GM19455 (cell line): Measurements from ENCODE around the gene PSMG3.

Experiments
- ATAC-seq: cut with Tn5 transposase; IDR thresholded peaks from one replicate; pipeline ENCODE4 v1.9.1; 2021; ENCODE audit not compliant: unreplicated experiment

Gene PSMG3

GRCh38 chr7:1569833-1570632, at the start of gene PSMG3:
Gene PSMG3, minus strand, starts transcription at chr7:1570032. Its CDS starts 693 bp downstream, at chr7:1569339.
- peak; percentile 84 for ATAC-seq

- no peak for ATAC-seq
Observed at GRCh38 chr7:1618475-1618874, 48.6 kb upstream of the PSMG3 start.

GRCh38 chr7:1617957-1618356, 48.1 kb upstream of the PSMG3 start:
- no peak for ATAC-seq

GRCh38 chr7:1616741-1617140, 46.9 kb upstream of the PSMG3 start:
- ATAC-seq: no peak

GRCh38 chr7:1611708-1612241, 41.9 kb upstream of the PSMG3 start:
- ATAC-seq: no peak

- ATAC-seq: no peak
Observed at GRCh38 chr7:1610678-1611302, 41.0 kb upstream of the PSMG3 start.

- no peak for ATAC-seq
Observed at GRCh38 chr7:1610013-1610677, 40.3 kb upstream of the PSMG3 start.

GRCh38 chr7:1609023-1609422, 39.2 kb upstream of the PSMG3 start:
- ATAC-seq: no peak

GRCh38 chr7:1608318-1608717, 38.5 kb upstream of the PSMG3 start:
- ATAC-seq: no peak

GRCh38 chr7:1607696-1608095, 37.9 kb upstream of the PSMG3 start:
- no peak for ATAC-seq

GRCh38 chr7:1607001-1607400, 37.2 kb upstream of the PSMG3 start:
- ATAC-seq: no peak

GRCh38 chr7:1604383-1604782, 34.6 kb upstream of the PSMG3 start:
- ATAC-seq: no peak

- ATAC-seq: no peak
Observed at GRCh38 chr7:1603346-1604225, 33.8 kb upstream of the PSMG3 start.

GRCh38 chr7:1602386-1602785, 32.6 kb upstream of the PSMG3 start:
- ATAC-seq: no peak

GRCh38 chr7:1601956-1602355, 32.1 kb upstream of the PSMG3 start:
- ATAC-seq: no peak

- ATAC-seq: no peak
Observed at GRCh38 chr7:1599640-1600395, 30.0 kb upstream of the PSMG3 start.

GRCh38 chr7:1598961-1599639, 29.3 kb upstream of the PSMG3 start:
- no peak for ATAC-seq

- ATAC-seq: no peak
Observed at GRCh38 chr7:1598286-1598685, 28.5 kb upstream of the PSMG3 start.

GRCh38 chr7:1597791-1598190, 28.0 kb upstream of the PSMG3 start:
- ATAC-seq: no peak
